NCI-H774 (cell line): ENCODE measurements around the gene TLX1.

ENCODE experiments used
- DNase-seq: peaks from one replicate; lab custom pipeline; 2025; lab: John Stamatoyannopoulos, UW

The TLX1 gene

DNA sequence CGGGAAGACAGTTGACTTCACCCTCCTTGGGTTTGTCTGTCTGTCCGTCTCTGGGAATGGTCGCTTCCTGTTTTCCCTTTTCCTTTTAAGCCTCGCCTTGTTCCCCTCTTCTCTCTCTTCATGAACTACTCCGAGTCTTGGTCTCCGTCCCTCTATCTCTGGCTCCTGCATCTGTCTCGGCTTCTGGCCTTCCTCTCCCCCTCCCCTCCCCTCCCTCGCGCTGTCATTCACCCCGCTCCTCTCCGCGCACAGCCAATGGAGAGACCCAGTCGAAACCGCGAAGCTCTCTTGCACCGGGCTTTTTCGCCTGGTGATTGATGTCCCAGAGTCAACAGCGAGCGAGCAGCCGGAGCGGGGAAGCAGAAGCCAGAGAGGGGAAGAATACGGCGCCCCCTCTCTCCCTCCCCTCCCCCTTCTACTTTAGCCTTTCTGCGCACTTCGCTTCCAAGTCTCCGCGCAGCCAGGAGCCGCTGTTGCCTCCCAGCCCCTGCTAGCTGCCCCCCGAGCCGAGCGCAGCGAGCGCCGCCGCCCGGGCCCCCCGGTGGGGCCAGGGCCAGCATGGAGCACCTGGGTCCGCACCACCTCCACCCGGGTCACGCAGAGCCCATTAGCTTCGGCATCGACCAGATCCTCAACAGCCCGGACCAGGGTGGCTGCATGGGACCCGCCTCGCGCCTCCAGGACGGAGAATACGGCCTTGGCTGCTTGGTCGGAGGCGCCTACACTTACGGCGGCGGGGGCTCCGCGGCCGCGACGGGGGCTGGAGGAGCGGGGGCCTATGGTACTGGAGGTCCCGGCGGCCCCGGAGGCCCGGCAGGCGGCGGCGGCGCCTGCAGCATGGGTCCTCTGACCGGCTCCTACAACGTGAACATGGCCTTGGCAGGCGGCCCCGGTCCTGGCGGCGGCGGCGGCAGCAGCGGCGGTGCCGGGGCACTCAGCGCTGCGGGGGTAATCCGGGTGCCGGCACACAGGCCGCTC lies at the start of gene TLX1:
Gene TLX1 (plus strand): TSS at position 317 of the 978 bp plus-strand sequence. CDS start 242 bp downstream, at position 559.
- DNase-seq = no peak

DNA sequence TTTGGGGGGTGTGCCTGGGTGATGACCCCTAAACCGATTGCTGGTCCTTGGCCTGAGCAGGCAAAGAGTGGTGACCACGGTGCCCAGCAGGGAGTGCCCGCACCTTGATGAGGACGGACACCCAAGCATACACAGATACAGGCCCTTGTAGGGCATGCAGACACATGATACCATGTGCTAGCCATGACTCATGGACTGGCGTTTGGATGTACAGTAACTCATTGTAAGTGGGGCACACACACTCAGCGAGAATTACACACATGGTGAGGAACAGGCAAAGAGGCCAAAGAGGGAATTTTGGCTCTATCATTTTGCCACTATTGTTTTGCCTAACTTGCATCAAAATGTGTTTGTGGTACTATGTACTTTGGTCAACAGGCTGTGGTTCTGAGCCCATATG lies 45.3 kb upstream of the TLX1 start:
- DNase-seq = no peak

GRCh38 chr10:101087376-101087775 lies 43.7 kb upstream of the TLX1 start:
- DNase-seq = no peak

GRCh38 chr10:101087965-101088364 lies 43.1 kb upstream of the TLX1 start:
- no peak for DNase-seq

DNA sequence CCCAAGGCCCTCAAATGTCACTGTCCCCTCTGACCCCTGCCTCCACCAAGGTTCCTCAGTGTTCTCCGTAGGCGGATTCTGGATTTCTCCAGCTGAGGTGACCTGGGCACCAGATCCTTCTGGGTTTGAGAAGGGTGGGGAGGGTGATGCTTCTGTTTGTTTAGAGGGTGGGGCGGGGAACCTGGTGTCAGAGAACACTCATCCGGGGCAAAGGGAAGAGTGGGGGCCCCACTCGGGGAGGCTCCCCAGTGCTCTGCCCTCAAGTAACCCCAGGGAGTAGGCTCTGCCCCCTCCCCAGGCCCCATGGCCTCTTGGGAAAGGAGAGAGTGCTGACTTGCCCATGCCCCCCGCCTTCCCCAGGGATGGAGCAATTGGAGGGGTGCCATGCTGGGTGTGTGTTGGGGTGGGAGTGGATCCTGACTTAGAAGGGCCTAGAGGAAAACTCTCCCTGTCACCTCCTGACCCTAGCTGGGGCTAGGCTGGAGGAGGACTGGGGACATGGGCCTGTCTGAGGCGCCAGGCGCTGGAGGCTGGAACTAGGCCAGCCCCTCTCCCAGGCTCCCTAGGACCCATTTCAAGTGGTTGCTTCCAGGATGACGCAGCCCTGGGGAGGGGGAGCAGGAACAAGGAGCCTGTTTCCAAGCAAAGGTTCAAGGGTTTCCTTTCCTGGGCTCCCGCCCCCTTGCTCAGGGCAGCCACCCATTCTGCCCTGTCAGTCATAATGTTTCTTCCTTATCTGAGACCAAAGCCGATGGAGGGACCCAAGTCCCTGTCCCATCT lies 41.4 kb upstream of the TLX1 start:
- no peak for DNase-seq

DNA sequence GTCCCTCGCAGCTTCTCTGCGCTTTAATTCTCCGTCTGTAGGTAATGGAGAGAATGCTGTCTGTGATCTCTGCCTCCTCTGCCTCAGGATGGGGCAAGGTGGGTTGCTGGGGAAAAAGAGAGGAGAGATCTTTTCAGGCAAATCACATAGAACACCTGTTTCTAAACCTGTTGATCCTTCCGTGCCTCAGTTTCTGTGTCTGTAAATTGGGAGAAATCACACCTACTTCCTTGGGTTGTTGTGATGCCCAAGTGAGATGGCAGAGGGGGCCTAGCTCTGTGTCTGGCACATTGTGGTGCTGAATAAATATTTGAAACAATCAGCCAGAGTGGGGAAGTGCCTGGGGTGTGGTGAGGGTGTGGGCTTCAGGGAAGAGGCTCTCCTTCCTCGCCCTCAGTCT lies 40.5 kb upstream of the TLX1 start:
- no peak for DNase-seq

- no peak for DNase-seq
Observed at GRCh38 chr10:101091546-101092290, 39.4 kb upstream of the TLX1 start.

DNA sequence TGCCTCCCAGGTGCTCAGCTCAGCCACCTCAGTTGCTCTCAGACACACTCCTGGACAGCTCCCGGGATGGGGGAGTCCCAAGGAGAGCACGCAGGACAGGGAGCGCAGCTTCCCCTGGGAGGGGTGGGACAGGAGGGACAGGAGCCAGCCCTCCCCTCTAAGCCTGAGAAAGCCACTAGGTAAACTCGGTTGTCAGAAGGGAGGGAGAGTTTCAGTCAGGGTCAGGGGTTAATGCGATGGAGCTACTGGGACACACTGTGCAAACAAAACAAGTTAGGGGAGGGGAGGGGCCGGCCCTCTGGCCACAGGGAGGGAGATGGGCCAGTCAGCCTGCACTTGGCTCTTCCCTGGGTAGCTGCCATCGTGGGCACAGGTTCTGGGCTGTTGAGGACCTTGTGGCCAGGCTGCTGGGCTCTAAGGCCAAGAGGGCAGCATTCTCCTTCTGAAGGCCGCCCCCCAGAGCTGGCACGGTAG lies 38.2 kb upstream of the TLX1 start:
- no peak for DNase-seq

GRCh38 chr10:101094121-101094879 lies 36.8 kb upstream of the TLX1 start:
- DNase-seq = no peak

DNA sequence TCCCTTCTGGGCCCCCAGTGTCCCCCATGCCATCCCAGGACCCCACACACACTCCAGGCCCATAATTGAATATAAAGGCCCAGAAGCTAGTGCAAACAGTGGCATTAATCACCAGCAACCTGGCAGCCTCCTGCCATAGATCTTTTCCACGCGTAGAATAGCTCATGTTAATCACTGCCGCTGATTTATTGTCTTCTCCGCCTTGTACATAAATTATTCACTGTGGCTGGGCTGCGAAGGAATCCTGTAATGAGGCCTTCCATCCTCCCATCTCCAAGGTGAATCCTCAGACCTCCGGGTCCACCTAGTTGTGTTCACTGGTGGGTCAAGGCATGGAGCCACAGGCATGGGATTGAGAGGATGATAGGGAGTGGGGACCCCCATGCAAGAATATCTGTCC lies 36.1 kb upstream of the TLX1 start:
- no peak for DNase-seq

GRCh38 chr10:101095550-101096213 lies 35.4 kb upstream of the TLX1 start:
- DNase-seq = peak; percentile 56

- DNase-seq = no peak
Observed at GRCh38 chr10:101096378-101096777, 34.7 kb upstream of the TLX1 start.

DNA sequence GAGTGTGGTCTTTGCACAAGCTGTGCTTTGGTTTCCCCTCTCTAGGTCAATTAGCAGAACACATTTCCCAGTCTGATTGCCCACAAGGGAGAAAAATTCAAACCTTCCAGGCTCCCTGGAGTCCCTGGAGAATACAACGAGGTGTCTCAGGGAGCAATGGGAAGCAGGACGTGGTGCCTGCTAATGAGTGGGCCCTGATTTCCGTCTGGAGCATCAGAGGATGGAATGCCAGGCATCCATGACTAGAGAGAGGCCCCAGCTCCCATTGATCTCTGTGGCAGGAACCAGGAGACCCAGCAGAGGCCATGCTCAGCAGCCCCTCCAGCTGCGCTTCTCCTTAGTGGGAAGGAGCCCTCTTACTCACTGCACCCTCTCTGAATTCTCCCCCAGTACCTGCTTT lies 33.2 kb upstream of the TLX1 start:
- DNase-seq = no peak

DNA sequence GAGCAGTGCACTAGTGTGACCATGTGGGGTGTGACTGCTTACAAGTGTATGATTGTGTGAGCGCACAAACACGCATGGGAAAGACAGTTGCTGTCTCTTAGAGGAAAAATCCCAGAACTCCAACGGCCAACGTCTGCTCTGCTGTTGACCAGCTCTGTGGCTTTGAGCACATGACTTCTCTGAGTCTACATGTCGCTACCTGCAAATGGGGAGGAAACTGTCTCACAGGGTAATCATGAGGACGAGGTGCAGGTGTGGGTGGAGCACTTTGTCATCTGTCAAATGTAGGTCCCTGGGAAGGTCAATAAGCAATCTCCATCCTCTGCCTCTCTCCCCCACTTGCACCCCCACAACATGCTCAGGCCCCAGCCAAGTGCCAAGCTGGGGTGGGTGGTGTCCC lies 31.2 kb upstream of the TLX1 start:
- DNase-seq = no peak

DNA sequence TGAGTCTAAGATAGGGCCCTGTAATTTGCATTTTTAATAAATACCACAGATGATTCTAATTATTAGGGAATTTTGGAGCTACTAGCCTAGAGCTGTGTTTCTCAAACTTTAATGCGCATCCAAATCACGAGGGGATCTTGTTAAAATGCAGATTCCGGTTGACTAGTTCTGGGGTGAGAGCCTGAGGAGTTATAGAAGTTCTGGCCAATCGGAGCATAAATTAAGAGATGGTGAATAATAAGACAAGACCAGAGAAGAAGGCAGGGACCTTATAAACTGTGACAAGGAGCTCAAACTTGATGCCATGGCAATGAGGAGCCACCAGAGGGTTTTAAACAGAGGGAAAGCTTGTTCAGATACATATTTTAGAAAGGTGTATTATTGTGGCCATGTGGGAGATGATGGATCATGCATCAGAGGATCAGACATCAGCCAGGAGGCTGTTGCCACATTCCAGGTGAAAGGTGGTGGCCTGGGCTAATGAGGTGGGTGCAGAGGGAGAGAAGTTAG lies 29.7 kb upstream of the TLX1 start:
- no peak for DNase-seq

DNA sequence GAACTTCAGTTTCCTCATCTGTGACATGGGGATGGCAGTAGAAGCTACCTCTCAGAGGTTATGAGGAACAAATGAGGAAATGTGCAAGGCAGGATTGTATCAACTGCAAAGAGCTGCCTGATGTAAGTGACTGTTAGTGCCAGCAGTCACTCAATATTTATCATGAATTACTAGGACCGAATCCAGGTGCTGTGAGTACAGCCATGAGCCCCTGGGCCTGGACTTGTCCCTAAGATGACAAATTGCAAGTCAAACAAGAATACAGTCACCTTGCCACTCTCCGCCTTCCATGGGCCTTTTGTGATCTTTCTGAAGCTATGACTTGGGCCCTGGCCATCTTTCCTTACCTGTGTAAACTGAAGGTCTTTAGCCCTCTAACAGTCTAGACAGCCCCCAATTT lies 27.7 kb upstream of the TLX1 start:
- no peak for DNase-seq

DNA sequence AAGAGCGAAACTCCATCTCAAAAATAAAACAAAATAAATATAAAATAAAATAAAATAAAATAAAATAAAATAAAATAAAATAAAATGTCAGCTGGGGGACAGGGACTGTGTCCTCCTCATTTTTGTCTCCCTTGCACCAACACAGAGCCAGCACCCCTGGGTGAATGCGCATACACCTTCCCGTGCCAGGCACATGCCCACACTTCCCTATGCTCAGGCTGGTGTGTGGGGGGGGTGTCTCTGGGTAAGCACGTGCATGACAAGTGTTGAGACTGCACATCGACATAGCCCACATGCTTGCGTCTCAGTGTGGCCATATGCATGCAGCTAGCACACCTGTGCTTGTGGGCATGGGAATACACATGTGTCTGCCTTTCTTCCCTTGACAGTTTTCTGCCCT lies 24.7 kb upstream of the TLX1 start:
- no peak for DNase-seq

DNA sequence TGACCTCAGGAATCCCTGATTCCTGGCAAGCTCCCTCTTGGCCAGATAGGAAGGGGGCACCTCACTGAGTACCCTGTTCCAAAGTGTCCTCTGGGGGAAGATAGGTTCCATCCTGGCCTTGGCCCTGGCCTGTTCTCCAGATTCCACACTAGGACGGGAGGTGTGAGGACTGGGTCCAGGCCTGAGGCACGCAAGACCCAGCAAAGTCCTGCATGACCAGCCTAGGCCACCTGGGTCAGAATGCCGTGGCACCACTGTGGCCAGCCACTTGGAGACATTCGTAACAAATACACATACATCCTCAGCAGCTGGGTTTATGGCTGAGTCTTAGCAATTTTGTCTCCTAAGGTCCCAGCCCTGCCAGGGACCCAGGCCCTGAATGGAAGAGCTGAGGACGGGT lies 23.3 kb upstream of the TLX1 start:
- no peak for DNase-seq

GRCh38 chr10:101110856-101111523 lies 20.1 kb upstream of the TLX1 start:
- no peak for DNase-seq

- no peak for DNase-seq
Observed at GRCh38 chr10:101111547-101111946, 19.6 kb upstream of the TLX1 start.
